Measurements from ENCODE around the gene PTPRB.

GRCh38 chr12:70497508-70497907, 139.7 kb downstream of the PTPRB start:
- TF ChIP-seq, protein P1, sequence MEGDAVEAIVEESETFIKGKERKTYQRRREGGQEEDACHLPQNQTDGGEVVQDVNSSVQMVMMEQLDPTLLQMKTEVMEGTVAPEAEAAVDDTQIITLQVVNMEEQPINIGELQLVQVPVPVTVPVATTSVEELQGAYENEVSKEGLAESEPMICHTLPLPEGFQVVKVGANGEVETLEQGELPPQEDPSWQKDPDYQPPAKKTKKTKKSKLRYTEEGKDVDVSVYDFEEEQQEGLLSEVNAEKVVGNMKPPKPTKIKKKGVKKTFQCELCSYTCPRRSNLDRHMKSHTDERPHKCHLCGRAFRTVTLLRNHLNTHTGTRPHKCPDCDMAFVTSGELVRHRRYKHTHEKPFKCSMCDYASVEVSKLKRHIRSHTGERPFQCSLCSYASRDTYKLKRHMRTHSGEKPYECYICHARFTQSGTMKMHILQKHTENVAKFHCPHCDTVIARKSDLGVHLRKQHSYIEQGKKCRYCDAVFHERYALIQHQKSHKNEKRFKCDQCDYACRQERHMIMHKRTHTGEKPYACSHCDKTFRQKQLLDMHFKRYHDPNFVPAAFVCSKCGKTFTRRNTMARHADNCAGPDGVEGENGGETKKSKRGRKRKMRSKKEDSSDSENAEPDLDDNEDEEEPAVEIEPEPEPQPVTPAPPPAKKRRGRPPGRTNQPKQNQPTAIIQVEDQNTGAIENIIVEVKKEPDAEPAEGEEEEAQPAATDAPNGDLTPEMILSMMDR (IDR thresholded peaks at IDR 0.05): no peak
- no peak for TF ChIP-seq POLR2A (IDR thresholded peaks at IDR 0.05)

Measured in testis (tissue), 2 donors.